CD4-positive, alpha-beta T cell treated with Interleukin-1 beta for 1 hour (primary cell): ENCODE results near the gene PRRT3.
"Not testable (repeated sequence)": the region's sequence is repeated elsewhere in the genome, so short reads cannot be mapped to it uniquely, and the experiment has no call there.

Experiments
- DNase-seq, 2 donors: peaks; one replicate each; pipeline ENCODE4 v3.0.0-alpha.2; 2020 to 2022

Gene PRRT3

DNA sequence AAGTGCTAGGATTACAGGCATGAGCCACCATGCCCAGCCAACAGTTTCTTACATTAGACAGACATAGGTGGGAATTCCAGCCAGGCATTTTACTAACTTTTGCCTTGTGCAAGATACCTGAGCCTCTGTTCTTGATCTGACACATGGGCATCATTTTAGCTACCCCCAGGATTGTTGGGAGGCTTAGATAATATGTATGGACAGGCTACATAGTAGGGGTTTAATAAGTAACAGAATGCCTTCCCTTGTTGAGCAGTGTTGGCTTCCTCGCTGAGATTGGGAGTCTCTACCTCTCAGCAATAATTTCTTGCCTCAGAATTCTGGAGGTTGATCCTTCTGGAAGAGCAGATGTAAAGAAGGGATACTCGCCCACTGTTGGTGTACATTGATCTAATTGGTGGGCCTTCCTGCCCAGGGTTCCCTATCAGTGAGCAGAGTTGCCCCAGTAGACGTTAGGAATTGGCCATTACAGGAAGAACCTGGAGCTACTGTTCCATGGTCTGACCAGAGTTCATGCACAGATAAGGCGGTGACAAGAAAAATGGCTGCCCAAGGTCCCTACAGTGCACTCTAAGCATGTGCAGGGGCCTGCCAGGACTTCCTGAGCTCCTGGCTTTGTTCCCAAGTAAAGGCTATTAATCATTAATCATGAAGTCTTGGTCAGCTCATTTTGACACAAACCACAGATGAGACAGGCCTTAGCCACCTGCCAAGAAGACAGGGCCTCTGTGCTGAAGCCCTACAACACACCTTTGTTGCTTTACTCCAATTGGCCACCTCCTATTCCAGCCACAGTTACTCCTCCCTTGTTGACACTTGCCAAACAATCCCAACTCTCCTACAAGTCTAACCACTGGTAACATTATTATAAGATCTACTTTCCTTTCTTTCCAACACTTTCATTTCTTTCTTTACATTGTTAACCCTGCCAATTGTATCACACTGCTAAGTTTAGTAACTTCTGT, 54.5 kb downstream of the PRRT3 start:
- DNase-seq = no peak

DNA sequence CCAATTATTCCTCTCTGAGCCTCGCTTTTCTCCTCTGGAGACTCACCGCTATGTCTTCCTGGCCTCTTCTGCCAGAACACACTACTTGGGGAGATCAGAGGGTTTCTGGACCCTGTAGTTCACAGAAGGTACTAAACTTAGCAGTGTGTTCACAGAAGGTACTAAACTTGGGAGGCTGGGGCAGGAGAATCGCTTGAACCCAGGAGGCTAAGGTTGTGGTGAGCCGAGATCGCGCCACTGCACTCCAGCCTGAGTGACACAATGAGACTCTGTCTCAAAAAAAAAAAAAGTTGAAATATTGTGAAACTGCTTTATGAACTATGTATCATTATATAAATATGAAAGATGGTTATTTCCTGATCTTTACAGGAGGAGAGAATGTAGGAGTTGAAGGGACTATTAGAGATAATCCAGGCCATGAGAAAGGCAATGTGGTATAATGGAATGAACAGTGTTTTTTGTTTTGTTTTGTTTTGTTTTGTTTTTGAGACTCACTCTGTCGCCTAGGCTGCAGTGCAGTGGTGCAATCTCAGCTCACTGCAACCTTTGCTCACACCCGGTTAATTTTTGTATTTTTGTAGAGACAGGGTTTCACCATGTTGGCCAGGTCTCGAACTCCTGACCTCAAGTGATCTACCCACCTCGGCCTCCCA, 55.3 kb downstream of the PRRT3 start:
- not testable (repeated sequence) for DNase-seq

DNA sequence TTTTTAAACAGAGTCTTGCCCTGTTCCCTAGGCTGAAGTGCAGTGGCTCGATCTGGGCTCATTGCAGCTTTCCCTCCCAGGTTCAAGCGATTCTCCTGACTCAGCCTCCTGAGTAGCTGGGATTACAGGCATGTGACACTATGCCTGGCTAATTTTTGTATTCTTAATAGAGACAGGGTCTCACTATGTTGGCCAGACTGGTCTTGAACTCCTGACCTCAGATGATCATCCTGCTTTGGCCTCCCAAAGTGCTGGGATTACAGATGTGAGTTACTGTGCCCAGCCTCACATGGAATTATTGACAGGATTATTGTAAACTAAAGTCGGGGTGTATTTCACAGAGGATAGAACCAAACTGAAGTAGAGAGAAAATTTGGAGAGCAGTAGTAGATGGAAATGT, 56.5 kb downstream of the PRRT3 start:
- DNase-seq = not testable (repeated sequence)
